ENCODE data around the gene DLGAP1. TPM values are rescaled to one million over a fixed set of nuclear protein-coding genes. Genes with fewer than 3 reads are reported as not detected.

Gene DLGAP1
- total and polyA plus RNA-seq, 2 of the 8 experiments (the other 6 are each of a cell fraction or from before 2014, with no cell fraction given): 11.8 to 16.9 TPM

GRCh38 chr18:4102901-4103300 is 352.2 kb downstream of the DLGAP1 start:
- Histone ChIP-seq H4K8ac (ENCODE audit: extremely low read depth, insufficient read depth, low read length) (no peak overlapping the region), H2BK5ac (ENCODE audit: low read depth, low read length) (no peak overlapping the region), H4K20me1 (replicated peaks in 1 of 2; ENCODE audit: control insufficient read depth in 1 of 2, insufficient read depth in 2 of 2, low read length in 2 of 2) (no peaks in the 10 kb centered on the region), H3K9me3 (ENCODE audit: insufficient read depth in 2 of 2, low read depth in 1 of 2, low read length in 1 of 2) (peaks cover 3 to 6% of the 10 kb centered on the region in 2 experiments; a peak in 3 of 4 replicates), H3K27ac (ENCODE audit: low read depth, low read length) (no peak overlapping the region), H2BK20ac (ENCODE audit: low read length) (no peak overlapping the region), H4K91ac (replicated peaks; ENCODE audit: insufficient read length, low read length) (no peak overlapping the region), H3K56ac (replicated peaks; ENCODE audit: insufficient read length, low read depth, low read length) (no peak overlapping the region), H3K23ac (ENCODE audit: insufficient read length) (no peak overlapping the region), H2BK15ac (ENCODE audit: low read length) (no peak overlapping the region), H3K4me2 (ENCODE audit: insufficient read depth in 1 of 2, low read depth in 2 of 2, low read length in 2 of 2) (no peak overlapping the region), H4K5ac (ENCODE audit: insufficient read length, low read depth, low read length) (no peak overlapping the region), H3K36me3 (ENCODE audit: control insufficient read depth in 2 of 4, insufficient read depth in 4 of 4, low read length in 3 of 4) (no peaks in the 10 kb centered on the region; a peak in 2 of 8 replicates), H3K79me1 (ENCODE audit: low read depth, low read length) (no peaks in the 10 kb centered on the region), H3K27me3 (replicated peaks in 1 of 4; ENCODE audit: control insufficient read depth in 3 of 4, extremely low read depth in 1 of 4, insufficient read depth in 3 of 4, low read length in 3 of 4) (no peaks in the 10 kb centered on the region), H3K4ac (replicated peaks; ENCODE audit: insufficient read length, low read depth, low read length) (no peak overlapping the region), H3K79me2 (ENCODE audit: control insufficient read depth in 1 of 2, insufficient read depth in 2 of 2, low read length in 2 of 2) (no peaks in the 10 kb centered on the region), H2BK120ac (replicated peaks; ENCODE audit: low read depth, low read length) (no peak overlapping the region), H3K23me2 (ENCODE audit: low read depth, low read length) (no peaks in the 10 kb centered on the region), H2AK5ac (ENCODE audit: low read depth, low read length) (no peak overlapping the region), H2BK12ac (ENCODE audit: low read depth, low read length) (no peak overlapping the region), H3K18ac (ENCODE audit: extremely low read depth, low read length) (no peak overlapping the region), H3K9ac (replicated peaks in 1 of 4; ENCODE audit: extremely low read depth in 1 of 4, low read depth in 3 of 4, low read length in 3 of 4) (no peak overlapping the region), H3K14ac (ENCODE audit: insufficient read length) (no peak overlapping the region), H3K4me3 (ENCODE audit: extremely low read depth in 1 of 4, insufficient read depth in 2 of 4, low read depth in 3 of 4, low read length in 4 of 4) (no peak overlapping the region), H2AFZ (ENCODE audit: low read length) (no peak overlapping the region), H3K4me1 (replicated peaks in 1 of 4; ENCODE audit: control insufficient read depth in 3 of 4, insufficient read depth in 4 of 4, low read length in 3 of 4) (peaks cover 2 to 11% (median 9%) of the 10 kb centered on the region in 4 experiments; a peak in 6 of 7 replicates)
- CTCF ChIA-PET (ENCODE audit: partially characterized antibody): interaction anchor here (0.9 to 1.2 kb wide), 2 partner anchors 19 to 34 kb away, joined by 3 to 4 read pairs; no protein-coding TSS in a partner anchor
- no peak for DNase-seq (ENCODE audit: low read depth in 1 of 2, low spot score in 2 of 2)
- WGBS, 2 experiments (ENCODE audit: extremely low coverage in 1 of 2, insufficient coverage in 1 of 2, insufficient read length in 1 of 2, insufficient replicate concordance in 2 of 2, low coverage in 1 of 2, low lambda C conversion rate in 2 of 2, missing lambda C conversion rate in 1 of 2): 84% methylated on average over 1 of the region's 1 CpG; no CpG with 5 or more reads in 1 of the 2 experiments
- POLR2A ChIA-PET (ENCODE audit: partially characterized antibody): no interaction called here
- TF ChIP-seq SIRT6 (IDR thresholded peaks at IDR 0.05; ENCODE audit: low read length) (no peak), GABPA (IDR thresholded peaks at IDR 0.05; ENCODE audit: borderline replicate concordance, insufficient read depth, low read length) (no peak), TCF12 (IDR thresholded peaks at IDR 0.05; ENCODE audit: low read depth, low read length) (no peak), EZH2 (IDR thresholded peaks at IDR 0.05; ENCODE audit: low read depth, low read length, severe bottlenecking) (no peak), CHD2 (IDR thresholded peaks at IDR 0.05; ENCODE audit: low read length) (no peak), CHD1 (IDR thresholded peaks at IDR 0.05; ENCODE audit: low read depth, low read length) (no peak), RFX5 (IDR thresholded peaks at IDR 0.05; ENCODE audit: borderline replicate concordance, low read depth, low read length) (no peak), POU5F1 (IDR thresholded peaks at IDR 0.05; ENCODE audit: low read depth, low read length) (no peak), SRF (IDR thresholded peaks at IDR 0.05; ENCODE audit: low read depth, low read length) (no peak)
- no peak for FAIRE-seq
